PFSK-1 (cell line): ENCODE data around the gene CCDC38.

Source experiments
- POLR2AphosphoS5 ChIP-seq: IDR thresholded peaks from 2 replicates; pipeline ENCODE4 v1.6.1; 2012; ENCODE audit warnings: low read depth, mild to moderate bottlenecking, control low read depth, low read length, moderate library complexity
- SIN3A ChIP-seq: IDR thresholded peaks from 2 replicates; pipeline ENCODE4 v1.6.1; 2012; ENCODE audit warnings: mild to moderate bottlenecking, low read length, moderate library complexity, borderline replicate concordance; ENCODE audit not compliant: insufficient read depth
- TAF1 ChIP-seq: IDR thresholded peaks from 2 replicates; pipeline ENCODE4 v1.6.1; 2012; ENCODE audit warnings: low read length, control low read depth, borderline replicate concordance; ENCODE audit not compliant: insufficient read depth

DNA sequence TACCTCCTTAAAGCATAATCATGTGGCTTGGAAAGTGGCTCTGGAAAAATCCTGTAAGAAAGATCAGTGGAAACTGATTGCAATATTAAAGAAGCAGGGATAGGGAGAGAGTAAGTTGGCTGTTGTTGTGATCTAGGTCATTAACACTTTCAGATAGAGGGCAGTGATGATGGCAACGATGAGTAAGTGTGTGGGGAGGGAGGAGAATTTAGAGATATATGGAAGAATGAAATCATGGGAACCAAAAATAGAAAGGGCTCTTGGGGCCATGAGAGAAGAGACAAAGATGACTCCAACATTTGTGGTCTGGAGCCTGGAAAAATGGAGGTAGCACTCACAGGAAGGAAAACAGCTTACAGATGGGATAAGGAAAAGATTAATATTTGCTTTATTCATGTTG is 60.3 kb downstream of the CCDC38 start:
- TF ChIP-seq POLR2AphosphoS5 (no peak), SIN3A (no peak), TAF1 (no peak)
